Stimulated activated CD8-positive, alpha-beta memory T cell treated with anti-CD3 and anti-CD28 coated beads, Interleukin-15, amount 100 ng/mL, for 4 hours (primary cell): ENCODE data around the gene SRPK3.
"Not testable (repeated sequence)": the region's sequence is repeated elsewhere in the genome, so short reads cannot be mapped to it uniquely, and the experiment has no call there.

ENCODE experiments used
- DNase-seq, 2 donors: peaks; one replicate each; pipeline ENCODE4 v3.0.0-alpha.2; 2020; ENCODE audit warnings: low read depth in 2 of 2

The SRPK3 gene

DNA sequence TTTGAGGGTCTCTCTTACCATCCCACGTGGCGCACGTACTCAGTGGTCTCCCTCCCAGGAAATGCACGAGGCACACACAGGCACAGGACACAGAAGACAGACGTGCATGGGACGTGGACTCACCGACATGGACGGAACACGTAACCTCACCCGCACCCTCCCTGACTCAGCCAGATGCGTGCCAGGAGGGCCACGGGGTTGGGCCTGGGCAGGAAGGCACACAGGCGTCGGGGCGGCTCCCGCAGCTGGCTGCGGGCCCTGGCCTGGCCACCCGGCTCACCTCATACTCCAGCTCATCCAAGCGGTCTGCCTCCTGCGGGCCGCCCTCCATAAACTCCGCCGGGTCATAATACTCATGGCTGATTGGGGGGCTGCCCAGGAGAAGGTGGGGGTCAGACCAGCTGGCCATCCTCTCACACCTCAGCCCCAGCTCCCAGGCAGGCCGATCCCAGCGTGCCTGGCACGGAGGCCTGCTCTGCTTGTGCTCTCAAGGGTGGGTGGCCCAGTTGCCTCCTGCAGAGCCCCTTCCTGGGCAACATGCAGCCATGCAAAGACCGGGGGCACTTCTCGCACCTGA is 26.2 kb downstream of the SRPK3 start:
- DNase-seq: no peak

DNA sequence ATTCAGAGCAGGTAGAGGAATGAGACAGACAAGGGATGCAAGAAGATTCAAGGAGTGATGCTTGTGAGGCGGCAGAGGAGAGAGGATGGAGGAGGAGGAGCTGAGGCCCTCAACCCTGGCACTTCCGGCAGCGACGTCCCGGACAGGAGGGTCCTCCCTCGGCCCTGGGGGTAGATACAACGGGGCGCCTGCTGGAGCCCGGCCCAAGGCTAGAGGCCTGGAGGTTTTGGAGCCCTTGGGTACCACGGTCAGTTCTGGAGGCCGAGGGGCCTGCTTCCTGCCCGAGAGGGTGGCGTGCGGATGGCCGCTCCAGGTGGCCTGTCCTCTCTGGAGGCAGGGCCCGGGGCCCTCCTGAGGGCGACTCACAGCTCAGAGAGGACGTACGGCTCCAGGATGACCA is 27.1 kb downstream of the SRPK3 start:
- DNase-seq: no peak

DNA sequence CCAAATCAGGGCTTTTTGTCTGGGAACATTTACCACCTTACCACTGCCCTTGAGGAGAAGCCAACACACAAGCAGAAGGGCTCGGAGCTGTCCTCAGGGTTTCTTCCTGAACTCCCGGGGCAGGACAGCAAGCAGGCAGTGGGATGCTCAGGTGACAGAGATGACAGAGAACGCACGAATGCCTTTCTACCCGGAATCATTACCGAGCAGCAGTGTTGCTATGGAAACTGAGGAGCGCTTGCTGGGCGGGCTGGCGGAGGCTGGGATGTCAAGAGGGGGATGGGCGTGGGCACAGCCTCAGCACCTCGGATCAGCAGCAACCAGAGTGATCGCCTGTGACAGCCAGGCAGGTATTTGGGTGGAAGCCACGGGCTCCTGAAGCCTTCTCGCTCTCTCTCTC is 31.4 kb downstream of the SRPK3 start:
- DNase-seq: no peak

DNA sequence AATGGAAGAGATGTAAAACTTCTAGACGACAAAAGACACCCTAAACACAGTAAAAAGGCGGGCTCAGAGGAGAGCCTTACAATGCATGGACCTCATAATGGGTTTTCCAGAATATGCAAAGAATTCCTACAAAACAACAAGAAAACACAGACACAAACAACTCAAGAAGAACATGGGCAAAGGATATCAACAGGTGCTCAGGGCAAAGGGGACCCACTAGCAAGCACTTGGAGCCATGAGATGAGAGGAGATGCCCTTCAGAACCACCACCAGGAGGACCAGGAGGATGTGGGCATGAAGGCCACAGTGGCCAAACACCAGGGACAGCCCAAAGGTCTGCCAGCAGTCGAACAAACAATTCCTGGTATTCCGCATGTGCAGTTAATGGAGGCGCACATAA is 32.3 kb downstream of the SRPK3 start:
- no peak for DNase-seq

DNA sequence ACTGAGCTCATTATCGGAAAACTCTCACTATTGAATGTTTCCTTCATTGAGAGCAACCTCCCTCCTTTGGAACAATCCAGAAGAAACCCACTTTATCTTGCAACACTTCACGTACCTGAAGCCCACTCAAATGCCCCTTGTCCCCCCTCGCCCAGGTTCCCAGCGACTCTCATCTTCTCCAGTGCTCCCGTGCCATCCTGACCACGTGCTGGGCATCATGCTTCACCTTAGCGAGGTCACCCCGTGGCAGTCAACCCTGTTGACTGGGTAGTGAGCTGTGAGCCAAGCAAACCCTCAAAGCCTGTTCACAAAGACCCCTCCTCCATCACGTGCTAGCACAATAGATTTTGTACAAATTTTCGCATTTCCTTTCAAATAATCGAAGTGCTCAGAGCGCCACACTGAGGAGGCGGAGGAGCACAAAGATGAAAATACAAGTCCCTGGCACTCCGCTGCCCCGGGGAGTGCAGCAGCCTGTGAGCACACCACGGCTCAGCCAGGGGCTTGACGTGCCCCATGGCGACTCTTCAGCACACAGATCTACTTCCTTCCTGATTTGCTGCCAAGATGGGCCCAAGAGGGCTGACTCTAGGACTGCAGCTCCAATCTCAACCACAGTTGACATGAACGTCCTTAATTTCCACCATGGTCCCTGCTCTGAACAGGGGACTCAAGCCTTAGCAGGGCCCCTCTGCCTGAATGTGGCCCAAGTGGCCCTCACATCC is 33.9 kb downstream of the SRPK3 start:
- no peak for DNase-seq

DNA sequence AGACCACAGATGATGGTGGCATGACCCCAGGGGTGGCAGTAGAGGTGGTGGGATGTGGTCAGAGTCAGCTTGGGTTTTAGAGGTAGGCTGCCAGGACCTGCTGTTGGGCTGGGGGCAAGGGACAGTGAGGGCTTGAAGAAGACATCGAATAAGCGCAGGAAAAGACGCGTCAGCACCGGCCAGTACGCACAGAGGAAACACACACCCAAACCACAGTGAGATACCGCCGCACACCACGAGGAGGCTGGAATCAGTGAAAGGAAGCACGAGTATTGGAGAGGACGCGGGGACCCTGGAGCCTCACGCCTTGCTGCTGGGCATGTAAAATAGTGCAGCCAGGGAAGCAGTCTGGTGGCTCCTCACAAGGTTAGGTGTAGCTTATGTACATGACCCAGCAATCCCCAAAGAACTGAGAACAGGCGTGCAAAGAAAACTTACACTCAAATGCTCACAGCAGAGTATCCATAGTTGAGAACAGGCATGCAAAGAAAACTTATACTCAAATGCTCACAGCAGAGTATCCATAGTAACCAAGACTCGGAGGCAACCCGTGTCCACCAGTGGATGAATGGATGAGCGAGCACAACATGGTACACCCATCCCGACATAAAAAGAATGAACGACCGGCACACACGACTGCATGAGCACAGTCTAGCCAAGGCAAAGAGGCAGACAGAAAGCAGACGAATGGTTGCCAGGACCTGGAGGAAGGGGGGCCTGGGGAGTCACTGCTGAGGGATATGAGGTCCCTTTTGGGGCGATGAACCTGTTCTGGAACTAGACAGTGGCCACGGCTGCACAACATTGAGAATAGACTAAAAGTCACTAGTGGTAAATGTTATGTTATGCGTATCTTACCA is 36.2 kb downstream of the SRPK3 start:
- no peak for DNase-seq

DNA sequence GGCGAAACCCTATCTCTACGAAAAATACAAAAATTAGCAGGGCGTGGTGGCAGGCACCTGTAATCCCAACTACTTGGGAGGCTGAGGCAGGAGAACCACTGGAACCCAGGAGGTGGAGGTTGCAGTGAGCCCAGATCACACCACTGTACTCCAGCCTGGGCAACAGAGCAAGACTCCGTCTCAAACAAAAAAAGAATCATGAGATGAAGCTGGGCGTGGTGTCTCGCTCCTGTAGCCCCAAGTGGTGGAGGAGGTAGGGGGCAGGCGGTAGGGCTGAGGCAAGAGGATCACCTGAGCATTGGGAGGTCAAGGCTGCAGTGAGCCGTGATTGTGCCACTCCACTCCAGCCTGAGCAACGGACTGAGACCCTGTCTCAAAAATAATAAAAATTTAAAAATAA is 37.2 kb downstream of the SRPK3 start:
- not testable (repeated sequence) for DNase-seq

DNA sequence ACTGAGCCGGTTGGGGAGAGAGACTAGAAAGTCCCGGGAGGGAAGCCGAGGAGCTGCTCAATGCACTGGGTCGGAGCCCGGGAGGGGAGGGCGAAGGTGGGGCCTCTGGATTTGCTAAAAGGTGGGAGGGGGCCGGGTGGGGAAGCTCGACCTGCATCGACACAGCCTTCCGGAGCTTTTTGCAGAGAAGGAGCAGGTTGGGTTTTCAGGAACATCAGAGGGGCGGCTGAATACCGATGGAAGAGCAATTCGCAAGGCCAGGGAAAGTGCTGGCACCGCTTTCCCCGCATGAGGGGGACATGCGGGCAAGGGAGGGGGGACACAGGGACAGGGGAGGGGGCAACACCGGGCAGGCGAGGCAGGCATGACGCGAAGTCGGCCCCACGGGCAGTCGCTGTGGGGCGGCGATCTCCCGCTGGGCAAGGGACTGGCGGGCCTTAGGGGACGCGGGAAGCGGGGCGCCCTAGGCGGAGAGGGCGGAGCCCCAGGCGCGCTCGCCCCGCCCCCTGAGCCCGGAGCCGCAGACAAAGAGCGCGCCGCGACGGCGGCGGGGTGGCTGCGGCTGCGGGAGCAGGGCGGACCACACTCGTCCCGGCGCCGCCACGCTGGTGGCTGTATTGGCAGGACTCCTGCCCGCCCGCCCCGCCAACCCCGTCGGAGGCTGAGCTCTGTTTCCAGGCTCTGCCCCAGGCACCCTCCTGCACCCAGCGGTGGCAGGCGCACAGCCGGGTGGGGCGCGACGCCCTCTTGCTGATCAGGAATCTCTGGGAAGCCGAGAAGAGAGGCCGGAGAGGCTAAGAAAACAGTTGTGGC is 37.9 kb downstream of the SRPK3 start:
- DNase-seq: peak in 1 of 2 donors; percentile 24

DNA sequence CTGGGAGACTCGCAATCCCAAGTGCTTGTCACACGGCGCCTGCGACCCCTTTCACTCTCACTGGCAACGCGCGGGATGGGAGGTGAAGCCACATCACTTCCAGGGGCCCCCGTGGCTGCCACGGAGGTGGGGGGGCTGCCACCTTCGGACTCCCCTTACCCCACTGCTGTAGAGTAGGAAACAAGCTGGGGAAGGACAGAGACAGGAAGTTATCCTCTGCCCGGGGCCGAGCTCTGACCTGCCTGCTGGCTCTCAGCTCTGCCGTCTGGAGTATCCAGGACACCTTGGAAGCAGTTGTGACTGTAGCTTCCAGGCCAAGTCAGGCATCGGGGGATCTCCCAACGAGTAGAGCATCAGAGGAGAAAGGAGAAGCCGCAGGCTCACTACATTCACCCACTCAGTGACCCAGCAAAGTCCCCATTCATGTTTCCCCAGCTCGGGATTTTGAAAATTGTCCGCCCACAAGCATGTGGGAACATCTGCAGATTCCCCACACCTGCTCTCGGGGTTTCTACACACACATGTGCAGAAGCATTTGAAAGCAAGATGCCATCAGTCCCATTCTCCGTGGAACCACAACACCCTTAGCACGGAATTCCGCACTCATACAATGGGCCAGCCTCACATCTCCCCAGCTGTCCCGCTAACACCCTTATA is 38.7 kb downstream of the SRPK3 start:
- no peak for DNase-seq

DNA sequence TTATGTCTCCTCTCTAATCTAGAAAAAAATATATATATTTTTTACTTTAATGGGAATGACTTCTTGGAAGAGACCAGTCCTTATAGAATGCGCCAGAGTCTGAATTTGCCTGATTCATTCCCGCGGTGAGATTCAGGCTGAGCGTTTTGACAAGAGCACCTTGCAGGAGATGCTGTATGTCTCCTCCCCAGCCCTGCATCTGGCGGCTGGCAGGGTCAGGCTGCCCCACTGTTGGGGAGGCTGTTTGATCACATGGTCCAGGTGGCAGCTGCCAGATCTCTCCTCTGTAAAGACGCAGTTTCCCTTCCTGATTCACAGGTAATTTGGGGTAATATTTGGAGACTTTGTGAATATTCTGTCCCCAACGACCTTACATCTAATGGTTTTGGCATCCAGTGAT is 39.8 kb downstream of the SRPK3 start:
- DNase-seq: no peak

DNA sequence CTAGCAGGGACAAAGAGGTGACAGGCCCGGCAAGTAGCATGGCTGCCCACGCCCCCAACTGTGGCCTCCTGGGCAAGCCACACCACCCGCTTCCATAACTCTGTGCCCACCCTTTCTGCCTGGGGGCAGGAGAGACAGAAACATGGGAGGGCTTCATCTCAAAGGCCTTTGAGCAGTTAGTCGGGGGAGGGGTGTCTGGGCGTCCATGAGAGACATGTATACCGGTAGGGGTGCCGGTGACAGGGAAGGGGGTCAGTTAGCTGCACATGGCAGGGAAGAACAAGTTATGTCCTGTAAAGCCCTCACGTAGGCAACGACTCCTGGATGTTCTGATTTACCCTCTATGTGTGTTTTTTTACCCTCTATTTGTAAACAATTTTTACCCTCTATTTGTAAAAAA is 40.2 kb downstream of the SRPK3 start:
- DNase-seq: no peak

DNA sequence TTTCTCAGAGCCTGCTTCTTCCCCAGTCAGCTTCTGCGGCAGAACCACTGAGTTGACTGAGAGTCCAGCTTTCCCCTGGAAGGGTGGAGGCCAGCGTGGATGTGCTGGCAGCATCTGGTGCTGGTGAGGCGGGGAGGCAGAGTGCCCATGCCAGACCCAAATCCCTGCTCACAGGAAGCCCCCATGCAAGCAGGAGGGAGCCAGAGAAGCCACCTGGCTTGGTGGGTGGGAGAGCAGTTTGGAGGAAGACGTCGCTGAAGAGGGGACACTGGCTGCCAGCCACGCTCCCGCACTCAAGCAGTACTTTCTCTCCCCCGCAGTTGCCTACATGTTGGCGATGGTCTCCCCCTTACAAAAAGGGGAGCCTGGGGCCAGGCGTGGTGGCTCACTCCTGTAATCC is 43.5 kb downstream of the SRPK3 start:
- DNase-seq: no peak

DNA sequence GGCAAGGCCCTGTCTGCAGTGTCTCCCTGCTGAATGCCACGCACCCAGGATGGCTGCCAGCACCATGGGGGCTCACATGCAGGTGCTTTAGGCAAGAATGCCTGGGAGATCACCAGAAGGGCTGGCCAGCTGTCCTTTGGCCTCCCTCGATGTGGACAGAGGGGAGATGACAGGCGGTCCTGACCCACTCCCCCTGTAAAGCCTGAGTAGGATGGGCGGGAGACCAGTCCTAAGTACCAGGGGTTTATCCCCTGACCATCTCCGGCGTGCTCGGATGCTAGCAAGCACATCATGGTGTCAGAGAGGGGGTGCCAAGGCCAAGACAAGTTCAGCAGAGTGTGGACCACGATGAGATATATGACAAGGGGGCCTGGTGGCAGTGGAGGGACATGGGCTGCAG is 44.2 kb downstream of the SRPK3 start:
- no peak for DNase-seq

DNA sequence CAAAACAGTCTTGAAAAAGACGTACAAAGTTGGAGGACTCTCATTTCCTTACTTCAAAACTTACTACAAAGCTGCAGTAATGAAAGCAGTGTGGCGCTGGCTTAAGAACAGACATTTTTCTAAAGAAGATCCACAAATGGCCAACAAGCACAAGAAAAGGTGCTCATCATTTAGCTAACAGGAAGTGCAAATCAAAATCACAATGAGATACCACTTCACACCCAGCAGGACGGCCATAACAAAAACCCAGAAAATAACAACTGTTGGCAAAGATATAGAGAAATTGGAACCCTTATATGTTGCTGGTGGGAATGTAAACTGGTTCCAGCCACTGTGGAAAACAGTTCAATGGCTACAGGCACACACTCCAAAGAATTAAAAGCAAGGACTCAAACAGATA is 46.2 kb downstream of the SRPK3 start:
- DNase-seq: no peak

DNA sequence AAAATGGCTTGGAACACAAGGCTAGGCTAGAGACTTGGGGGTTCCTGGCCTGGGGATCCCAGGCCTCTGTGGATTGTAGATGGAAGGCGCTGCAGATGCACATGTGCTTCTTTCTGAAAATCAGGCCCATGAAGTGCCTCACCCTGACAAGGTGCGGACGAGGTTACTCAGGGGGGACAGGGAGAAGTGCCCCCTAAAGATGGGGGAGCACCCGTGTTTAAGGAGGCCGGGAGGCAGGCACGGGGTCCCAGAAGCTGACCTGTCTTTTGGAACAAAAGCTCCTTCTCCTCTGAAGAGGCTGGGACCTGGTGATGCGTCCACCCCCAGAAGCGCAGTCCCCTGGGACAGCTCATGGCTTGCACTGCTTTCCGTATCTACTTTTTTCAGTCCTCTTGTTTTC is 47.1 kb downstream of the SRPK3 start:
- DNase-seq: no peak

DNA sequence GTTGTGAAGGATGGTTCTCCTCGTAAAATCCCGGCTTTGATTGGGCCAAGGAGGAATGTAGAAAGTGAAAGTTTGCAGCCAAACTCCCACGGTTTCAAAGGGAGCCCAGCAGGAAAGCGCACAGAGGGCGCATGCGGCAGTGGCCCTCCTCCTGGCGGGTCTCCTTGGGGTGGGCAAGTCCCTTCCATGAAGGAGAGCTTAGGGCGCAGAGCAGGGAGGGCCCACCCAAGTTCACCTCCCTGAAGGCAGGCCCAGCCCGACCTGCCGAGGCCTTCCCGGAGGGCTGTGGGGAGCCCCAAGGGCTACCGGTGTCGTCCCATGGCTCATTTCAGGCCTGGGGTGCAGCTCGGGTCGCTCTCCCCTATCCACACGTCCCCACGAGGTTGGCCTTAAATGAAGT is 47.5 kb downstream of the SRPK3 start:
- no peak for DNase-seq

DNA sequence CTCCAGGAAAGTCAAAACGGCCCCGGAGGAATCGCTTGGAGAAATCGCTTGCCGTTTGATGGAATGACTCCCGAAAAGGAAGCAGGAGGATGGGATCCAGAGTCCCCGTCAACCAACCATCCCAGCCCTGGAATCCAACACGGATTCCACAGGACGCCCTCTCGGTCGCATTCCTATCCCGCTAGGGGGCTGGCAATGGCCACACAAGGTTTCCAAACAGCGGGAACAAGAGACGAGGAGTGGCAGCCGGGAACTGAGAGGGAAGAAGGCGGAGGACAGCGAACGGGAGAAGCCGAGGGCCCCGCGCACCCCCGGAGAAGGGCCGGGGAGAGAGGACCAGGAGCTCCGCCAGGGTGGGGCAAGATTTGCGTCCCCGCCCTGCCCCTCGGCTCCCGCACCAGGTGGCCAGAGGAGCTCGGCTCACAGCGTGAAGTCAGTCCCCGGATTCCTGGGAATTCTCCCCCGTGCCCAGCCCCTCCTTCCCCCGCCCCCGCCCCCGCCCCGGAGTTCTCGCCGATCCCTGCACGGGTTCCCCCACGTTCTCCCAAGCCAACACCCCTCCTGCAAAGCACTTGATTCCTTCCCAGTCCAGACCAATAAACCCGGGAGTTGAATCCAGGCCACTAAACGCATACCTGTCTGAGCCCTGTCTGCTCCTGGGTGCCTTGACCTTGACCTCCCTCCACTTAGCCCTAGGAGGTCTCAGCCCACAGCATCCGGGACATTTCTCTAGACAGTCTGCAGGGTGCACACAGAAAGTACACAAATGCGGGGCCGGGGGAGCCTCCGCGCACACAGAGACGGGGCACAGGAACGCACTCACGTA is 48.1 kb downstream of the SRPK3 start:
- DNase-seq: no peak

DNA sequence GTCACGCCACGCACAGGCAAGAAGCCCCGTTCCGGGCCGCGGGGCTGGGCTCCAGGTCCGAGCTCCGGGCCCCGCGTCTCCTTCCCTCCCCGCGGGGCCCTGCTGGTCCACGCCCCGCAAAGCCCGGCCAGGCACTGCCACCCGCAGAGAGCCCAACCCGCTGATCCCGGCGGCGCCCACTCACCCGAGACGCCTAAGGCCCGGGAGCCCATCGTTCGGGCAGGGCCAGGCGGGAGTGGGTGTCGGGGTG is 48.6 kb downstream of the SRPK3 start:
- DNase-seq: no peak

DNA sequence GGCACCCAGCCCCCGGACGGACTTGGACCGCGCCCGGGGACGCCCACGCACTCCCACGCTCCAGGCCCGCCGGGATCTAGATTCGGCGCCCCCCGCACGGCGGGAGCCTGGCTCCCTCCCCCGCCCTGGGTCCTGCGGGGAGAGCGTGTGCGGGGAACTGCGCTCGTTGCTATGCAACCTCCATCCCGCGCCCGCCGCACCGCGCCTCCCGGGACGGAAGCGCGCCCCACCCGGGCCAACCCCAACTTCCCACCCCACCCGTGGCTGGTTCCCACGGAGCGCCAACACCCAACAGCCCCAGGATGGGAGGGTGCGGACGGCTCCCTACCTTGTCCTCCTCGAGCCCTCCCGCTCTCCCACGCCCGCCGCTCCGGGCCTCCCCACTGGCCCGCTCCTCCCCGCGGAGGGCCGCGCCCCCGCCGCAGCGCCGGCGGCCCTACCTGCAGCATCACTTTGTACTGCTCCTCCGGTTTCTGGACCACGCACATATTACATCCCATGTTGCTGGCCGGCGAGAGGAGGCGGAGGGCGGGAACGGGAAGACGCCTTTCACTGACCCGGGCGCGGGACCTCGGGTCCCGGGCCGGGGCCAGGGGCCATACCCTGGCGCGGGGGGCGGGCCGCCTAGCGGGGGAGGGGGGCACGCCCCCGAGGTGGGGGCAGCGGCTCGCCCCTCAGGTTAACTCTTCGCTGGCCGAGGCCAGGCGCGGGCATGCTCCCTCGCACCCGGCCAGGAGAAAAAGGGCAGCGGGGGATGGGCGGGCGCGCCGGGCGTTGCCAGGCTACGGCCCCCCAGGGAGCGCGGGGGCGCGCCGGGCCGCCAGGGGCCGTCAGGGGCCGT is 49.2 kb downstream of the SRPK3 start, which contains the start of gene PDZD4:
TSS of gene PDZD4 (minus strand) at position 746 of the 841 bp plus-strand sequence. CDS start at position 500, 246 bp downstream.
- DNase-seq: no peak
